ENCODE data around the gene ABAT.

DNA sequence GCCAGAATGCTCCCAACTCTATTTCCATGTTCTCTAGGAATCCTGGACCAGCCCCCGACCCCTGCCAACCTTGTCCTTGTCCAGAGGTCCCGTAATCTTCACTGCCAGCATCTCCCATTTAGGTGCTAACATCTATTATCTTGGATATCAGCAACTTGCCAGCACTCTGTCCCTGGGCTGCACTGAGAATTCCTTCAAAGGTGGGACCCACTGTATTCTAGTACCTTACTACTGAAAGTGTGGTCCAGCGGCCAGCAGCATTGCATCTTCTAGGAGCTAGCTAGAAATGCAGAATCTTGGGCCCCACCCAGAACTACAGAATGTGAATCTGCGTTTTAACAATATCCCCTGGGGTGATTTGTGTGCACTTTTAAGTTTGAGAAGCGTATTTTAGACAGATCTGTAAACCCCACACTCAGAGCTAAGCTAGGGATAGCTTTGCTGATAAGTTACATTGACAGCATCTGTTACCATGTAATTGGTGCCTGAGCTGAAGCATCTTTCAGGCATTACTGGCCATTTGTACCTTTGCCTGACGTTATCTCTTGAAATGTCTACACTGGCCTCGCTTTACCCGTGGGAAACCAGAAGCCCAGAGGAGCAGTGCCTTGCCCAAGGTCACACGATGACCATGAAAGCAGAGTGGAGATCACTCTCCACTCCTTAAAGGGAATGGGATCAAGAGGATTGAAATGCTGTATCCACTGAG lies 8.3 kb downstream of the ABAT start:
- TF ChIP-seq POLR2AphosphoS5 (IDR thresholded peaks at IDR 0.05; ENCODE audit: low read depth, low read length) (no peak), TAF1 (IDR thresholded peaks at IDR 0.05; ENCODE audit: borderline replicate concordance, insufficient read depth, low read length) (no peak), FOXP2 (optimal IDR thresholded peaks at IDR 0.05; ENCODE audit: borderline replicate concordance, extremely low read depth, extremely low read length, insufficient read depth) (no peak), SIN3A (IDR thresholded peaks at IDR 0.05; ENCODE audit: borderline replicate concordance, insufficient read depth, low read length) (no peak)
- TF ChIP-seq, protein P1, sequence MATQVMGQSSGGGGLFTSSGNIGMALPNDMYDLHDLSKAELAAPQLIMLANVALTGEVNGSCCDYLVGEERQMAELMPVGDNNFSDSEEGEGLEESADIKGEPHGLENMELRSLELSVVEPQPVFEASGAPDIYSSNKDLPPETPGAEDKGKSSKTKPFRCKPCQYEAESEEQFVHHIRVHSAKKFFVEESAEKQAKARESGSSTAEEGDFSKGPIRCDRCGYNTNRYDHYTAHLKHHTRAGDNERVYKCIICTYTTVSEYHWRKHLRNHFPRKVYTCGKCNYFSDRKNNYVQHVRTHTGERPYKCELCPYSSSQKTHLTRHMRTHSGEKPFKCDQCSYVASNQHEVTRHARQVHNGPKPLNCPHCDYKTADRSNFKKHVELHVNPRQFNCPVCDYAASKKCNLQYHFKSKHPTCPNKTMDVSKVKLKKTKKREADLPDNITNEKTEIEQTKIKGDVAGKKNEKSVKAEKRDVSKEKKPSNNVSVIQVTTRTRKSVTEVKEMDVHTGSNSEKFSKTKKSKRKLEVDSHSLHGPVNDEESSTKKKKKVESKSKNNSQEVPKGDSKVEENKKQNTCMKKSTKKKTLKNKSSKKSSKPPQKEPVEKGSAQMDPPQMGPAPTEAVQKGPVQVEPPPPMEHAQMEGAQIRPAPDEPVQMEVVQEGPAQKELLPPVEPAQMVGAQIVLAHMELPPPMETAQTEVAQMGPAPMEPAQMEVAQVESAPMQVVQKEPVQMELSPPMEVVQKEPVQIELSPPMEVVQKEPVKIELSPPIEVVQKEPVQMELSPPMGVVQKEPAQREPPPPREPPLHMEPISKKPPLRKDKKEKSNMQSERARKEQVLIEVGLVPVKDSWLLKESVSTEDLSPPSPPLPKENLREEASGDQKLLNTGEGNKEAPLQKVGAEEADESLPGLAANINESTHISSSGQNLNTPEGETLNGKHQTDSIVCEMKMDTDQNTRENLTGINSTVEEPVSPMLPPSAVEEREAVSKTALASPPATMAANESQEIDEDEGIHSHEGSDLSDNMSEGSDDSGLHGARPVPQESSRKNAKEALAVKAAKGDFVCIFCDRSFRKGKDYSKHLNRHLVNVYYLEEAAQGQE (IDR thresholded peaks at IDR 0.05; ENCODE audit: insufficient read depth in 1 of 2, low read depth in 2 of 2, low read length in 2 of 2) = no peak

Measured in PFSK-1 (cell line).